NCI-H1092 (cell line): Measurements from ENCODE around the gene SERPIND1.
"Not testable (repeated sequence)": the region's sequence is repeated elsewhere in the genome, so short reads cannot be mapped to it uniquely, and the experiment has no call there.

Experiments used
- DNase-seq: peaks from one replicate; lab custom pipeline; 2025; lab: John Stamatoyannopoulos, UW

Gene SERPIND1

GRCh38 chr22:20773793-20774212 lies at the start of gene SERPIND1:
TSS of gene SERPIND1 (plus strand) at chr22:20774113. CDS start at chr22:20779313, 5,200 bp downstream.
- no peak for DNase-seq

- DNase-seq, result no peak
Measured at GRCh38 chr22:20724676-20725454, 49.0 kb upstream of the SERPIND1 start.

DNA sequence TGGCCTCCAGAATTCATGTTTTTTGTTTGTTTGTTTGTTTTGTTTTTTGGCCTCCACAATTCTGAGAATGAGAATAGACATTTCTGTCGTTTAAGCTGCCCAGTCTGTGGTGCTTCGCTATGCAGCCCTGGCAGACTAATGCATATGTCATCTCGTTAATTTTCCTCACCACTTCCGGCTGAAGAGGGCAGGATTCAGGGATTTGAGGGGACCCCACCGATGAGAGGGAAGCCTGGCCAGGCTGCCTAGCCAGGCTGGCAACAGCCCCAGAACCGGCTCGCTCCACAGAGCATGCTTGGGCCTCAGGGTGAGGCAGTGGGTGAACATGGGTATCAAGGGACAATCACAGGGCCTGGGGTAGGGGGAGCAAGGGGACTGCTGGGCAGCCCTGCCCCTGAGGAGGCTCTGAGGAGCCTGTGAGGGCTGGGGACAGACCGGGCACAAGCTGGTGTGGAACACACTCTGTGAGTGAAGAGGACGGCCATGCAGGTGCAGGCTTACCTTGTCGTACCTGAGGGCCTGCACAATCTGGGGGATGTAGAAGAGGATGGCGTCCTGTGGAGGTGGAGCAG lies 47.8 kb upstream of the SERPIND1 start:
- DNase-seq, result no peak

DNA sequence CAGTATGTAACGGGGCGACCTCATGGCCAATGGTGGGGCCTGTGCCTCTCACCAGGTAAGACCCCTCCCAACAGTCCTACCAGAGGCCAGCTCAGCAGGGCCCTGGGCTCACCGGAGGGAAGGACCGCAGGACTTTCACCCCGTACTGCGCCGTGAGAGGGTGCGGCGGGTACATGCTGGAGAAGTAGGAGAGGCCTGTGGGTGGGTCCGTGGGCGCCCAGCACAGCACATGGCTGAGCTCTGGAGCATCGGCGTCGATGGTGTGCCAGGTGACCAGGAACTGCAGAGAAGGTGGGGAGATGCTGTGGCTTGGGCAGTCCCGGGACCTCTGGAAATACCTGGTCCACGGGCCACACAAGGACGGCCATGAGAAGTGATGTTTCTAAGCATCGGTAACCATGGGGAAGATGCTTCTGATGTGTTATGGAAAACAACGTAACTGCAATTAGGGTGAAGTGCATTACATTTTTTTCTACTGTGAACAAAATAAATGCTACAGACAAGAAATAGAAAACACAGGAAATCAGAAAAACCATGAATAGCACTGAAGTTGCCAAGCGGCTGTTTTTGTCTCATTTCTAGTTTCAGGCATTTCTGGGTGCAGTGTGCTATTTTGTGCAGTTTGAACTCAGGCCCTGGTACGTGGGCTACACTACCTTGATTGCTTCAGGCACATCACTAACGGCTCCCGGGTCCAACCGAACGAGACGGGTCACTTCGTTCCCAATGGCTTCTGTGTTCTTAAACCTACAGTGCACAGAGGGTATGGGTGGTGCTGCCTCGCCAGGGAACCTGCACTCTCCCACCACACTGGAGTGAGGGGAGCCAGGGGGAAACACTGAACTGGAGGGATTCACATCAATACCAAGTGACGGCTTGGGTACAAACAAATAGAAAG lies 46.5 kb upstream of the SERPIND1 start:
- no peak for DNase-seq

- DNase-seq, result no peak
Measured at GRCh38 chr22:20728523-20729190, 45.3 kb upstream of the SERPIND1 start.

GRCh38 chr22:20729194-20729593 lies 44.7 kb upstream of the SERPIND1 start:
- DNase-seq, result no peak

GRCh38 chr22:20732431-20732830 lies 41.5 kb upstream of the SERPIND1 start:
- DNase-seq, result not testable (repeated sequence)

DNA sequence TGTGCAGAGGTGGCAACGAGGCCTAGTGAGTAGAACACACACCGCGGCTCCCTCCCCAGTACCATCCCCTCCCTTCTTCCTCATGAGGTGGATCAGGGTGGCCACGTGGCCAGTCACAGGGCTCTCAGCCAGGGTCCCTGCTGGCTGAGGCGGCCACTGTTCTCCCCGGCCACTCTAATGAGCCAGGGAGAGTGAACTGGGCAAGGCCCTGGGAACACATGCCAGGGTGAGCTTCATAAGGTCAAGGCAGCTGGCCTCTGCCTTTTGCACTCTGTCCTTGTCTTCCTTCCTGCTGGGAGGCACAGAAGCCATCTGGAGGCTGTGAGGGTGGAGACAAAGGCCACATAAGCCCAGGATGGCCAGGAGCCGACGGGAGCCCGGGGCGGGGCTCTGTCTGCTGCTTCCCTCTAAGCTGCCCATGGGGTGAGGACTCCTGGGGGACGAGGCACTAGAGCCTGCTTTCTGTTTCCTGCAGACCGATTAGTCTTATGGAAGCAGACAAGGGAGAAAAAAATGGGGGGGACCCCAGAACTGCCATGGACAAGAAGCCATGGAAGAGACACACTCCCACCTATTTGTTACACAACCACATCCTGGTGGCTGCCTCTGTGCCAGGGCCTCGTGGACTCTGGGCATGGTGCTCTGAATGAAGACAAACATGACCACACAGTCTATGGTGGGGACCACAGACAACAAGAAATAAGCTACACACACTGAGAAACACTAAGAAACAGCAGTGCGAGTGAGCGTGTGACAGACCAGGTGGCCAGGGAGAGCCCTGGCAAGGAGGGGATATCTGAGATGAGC lies 38.4 kb upstream of the SERPIND1 start:
- DNase-seq, result not testable (repeated sequence)

DNA sequence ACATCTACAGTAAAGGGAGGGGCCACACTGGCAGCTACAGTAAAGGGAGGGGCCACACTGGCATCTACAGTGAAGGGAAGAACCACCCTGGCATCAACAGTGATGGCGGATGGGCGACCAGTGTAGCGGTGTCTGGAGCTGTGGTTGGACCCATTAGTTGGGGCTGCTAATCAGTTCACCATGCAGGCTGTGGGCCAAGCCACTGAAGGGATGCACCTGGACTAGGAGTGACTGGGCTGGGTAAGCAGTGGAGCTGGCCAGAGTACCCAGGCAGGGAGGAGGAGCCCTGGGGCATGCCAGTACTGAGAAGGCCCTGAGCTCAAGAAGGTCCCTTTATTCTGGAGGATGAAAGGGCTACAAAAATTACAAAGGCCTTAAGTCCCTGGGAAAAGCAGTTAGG lies 37.0 kb upstream of the SERPIND1 start:
- not testable (repeated sequence) for DNase-seq

DNA sequence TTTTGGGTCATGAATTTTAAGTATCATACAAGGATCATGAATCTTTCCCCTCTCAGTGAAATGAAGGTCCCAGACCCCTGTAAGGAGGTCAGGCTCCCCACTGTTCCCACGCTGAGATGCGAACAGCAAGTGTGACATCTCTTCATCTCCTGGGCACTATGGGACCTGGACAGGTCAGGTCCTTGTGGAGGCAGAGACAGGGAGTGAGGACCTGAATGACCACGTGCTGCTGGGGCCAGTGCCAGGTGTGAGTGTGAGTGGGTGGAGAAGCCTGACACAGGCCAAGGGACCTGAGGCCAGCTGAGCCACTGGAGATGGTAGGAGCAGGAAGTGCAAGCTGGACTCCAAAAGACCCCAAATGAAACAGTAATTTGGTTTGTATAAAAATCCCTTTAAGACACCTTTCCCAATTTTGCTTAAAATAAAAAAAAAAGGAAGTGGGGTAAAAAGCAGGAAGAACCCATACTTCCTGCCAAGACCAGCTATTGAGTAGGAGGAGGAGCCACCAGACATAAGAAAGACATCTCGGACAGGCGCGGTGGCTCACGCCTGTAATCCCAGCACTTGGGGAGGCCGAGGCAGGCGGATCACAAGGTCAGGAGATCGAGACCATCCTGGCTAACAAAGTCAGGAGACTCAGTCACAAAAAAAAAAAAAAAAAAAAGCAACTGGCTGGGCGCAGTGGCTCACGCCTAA lies 35.4 kb upstream of the SERPIND1 start:
- no peak for DNase-seq

DNA sequence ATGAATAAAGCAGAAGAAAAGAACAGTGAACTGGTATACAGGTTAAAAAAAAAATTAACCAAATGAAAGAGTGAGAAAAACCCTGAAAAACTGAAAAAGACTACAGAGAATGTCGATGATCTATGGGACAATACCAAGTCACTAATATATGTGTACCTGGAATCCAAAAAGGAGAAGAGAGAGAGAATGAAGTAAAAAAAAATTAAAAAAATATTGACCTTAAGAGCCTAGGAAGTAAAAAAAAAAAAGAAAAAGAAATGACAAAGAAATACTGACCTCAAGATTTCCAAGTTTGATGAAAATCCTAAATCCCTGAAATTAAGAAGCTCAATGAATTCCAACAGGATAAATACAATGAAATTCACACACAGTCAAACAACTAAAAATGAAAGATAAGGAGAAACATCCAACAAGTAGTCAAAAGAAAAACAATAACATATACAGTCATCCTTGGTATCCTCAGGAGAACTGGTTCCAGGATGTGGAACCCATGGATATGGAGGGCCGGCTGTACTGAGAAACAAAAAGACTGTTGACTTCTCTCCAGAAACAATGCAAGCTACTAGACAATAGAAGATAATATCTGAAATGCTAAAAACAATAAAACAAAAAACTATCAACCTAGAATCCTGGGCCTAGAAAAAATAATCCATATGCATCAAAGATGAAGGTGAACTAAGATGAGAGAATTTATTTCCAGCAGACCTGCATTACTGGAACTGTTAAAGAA lies 33.5 kb upstream of the SERPIND1 start:
- DNase-seq, result no peak

GRCh38 chr22:20741008-20741633 lies 32.8 kb upstream of the SERPIND1 start:
- DNase-seq, result no peak

DNA sequence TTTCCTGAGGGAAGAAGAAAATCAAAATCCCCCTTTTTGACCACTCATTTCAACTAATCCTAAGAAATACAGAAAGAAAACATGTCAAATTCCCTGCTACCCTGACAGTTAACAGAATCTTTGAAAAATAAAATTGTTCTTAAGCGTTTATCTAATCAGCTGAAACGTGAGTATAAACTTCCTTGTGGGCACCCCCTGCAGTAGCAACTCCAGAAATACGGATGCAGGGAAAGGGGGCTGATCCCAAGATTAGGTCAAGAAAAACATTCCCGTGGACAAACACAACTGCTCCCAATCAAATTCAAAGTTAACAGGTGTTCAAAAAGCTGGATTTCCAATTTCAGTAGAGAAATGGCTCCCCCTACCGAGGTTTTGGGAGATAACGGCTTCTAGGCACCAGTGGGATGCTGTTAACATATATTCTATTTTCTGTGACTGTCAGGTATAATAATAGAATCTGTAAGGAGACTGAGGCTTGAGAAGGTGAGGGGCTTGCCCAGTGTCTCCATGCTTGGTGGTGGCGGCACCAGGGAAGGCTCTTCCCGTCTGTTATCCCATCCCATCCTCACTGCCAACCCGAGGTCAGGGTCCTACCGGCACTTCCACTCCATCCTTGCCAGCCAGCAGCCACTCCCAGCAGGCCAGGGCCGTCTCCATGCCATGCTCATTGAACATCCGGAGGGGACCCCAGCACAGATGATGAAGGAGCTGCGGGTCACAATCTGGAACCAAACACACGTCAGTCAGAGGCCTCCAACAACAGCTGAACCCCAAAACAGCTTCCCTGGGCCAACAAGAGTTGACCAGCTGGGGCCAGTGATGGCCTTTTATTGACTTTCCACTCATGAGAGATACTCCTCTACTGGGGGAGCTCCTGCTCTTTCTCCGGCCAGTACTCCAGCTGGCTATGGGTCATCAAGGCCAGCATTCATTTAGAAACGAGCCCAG lies 32.0 kb upstream of the SERPIND1 start:
- no peak for DNase-seq

- DNase-seq, result no peak
Measured at GRCh38 chr22:20742764-20743163, 31.1 kb upstream of the SERPIND1 start.

DNA sequence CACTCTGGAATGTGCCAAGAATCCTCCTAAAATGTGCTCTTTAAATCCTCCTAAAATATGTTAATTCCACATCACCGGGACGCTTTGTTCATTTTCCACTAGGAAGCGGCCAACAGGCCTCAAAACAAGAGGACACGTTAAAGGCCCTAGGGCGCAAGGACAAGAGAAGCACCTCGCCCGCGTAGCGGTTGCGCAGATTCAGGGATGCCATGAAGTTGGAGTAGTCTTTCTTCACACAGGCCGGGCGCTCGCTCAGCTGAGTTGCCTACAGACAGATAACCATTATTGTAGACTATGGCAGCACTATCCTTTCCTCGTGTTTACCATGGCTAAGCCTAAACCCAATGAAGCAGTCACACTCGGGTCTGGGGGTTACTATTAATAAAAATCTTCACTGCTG lies 29.5 kb upstream of the SERPIND1 start:
- no peak for DNase-seq

GRCh38 chr22:20745119-20745518 lies 28.8 kb upstream of the SERPIND1 start:
- DNase-seq, result no peak

GRCh38 chr22:20746431-20747189 lies 27.3 kb upstream of the SERPIND1 start:
- DNase-seq, result no peak

DNA sequence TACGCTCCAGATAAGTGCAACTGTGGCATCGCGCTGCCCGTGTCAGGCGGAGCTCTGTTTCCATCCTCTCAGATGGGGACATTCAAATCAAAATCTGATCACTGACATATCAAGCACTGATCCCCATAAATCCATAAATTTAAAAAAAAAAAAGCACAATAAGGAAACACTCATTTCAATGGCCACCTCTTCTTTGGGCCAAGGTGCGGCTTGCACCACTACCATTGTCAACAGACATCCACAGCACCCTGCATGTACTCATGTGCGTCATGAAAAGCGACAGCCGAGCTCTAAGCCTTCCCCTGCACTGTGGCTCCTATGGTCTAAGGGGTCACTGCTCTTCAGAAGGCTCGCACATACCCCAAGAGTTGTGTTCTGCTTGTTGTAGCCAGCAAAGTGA lies 26.7 kb upstream of the SERPIND1 start:
- no peak for DNase-seq
